Left ventricle myocardium inferior (tissue), 1 donor: ENCODE results near the gene CISH. TPM values are rescaled to one million over a fixed set of nuclear protein-coding genes. Genes with fewer than 3 reads are reported as not detected.

Source experiments
- DNase-seq: peaks from one replicate; pipeline ENCODE4 v3.0.0-alpha.2; 2020
- H3K27ac ChIP-seq: fragments of 200-600 bp; replicated peaks from 2 replicates; pipeline ENCODE4 v1.8.0; 2021
- H3K27me3 ChIP-seq: fragments of 200-600 bp; 2 replicates; pipeline ENCODE4 v1.8.0; 2021; ENCODE audit warnings: low read depth
- H3K36me3 ChIP-seq: fragments of 200-600 bp; 2 replicates; pipeline ENCODE4 v1.8.0; 2021
- H3K4me1 ChIP-seq: fragments of 200-600 bp; 2 replicates; pipeline ENCODE4 v1.8.0; 2021
- H3K4me3 ChIP-seq: fragments of 200-600 bp; 2 replicates; pipeline ENCODE4 v1.8.0; 2021; ENCODE audit warnings: mild to moderate bottlenecking, moderate library complexity
- H3K9me3 ChIP-seq: fragments of 200-600 bp; replicated peaks from 2 replicates; pipeline ENCODE4 v1.8.0; 2021
- intact Hi-C: fragments of 100-400 bp; cut with micrococcal nuclease; formaldehyde crosslinking; loops from one replicate; pipeline ENCODE4 v1.11.0; 2022
- total RNA-seq: library from RNA; stranded (reverse); fragmentation: NEBNext Ultra II Directional; extraction: Animal tissue kit (Norgen Biotek cat#: 25700); gene quantifications from one replicate; pipeline ENCODE4 v1.2.1, GENCODE V29; 2021
- TF ChIP-seq, protein P1 (sequence below): fragments of 200-600 bp; IDR thresholded peaks from 2 replicates; pipeline ENCODE4 v1.8.0; 2021; ENCODE audit warnings: antibody characterized with exemption, mild to moderate bottlenecking, borderline replicate concordance
- donor health status: DM: no; HTN: yes; CAD: no; lungs with severe emphysema.

Gene CISH
- total RNA-seq, 1 donor from 2014 or later, result 16.6 TPM

DNA sequence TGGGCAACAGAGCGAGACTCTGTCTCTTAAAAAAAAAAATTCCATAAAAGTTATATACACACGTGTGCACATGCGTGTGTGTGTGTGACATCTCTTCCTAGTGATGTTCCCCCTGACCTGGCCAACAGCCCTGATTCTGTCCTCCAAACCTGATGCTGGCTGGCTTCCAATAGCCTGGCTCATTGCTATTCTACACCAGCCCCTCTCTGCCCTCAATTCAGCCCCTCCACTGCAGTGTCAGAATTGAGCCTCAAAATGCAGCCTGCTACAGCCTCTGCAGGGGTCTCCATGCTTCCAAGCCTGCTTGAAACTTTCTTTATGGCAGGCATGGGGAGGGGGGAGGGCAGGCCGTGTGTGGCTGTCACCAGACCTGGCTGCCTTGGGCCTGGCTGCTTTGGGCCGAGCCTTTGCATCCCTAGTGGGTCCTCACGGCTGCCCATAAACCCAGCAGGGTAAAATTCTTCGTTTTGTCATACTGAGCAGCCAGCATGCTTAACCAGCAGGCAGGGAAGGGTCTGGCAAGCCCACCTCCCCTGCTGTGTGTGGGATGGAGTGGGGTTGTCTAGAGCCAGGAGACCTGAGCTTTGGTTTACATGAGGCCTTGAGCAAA lies 40.5 kb upstream of the CISH start:
- no peak for DNase-seq
- intact Hi-C loops, result no loop called here
- peaks cover 14% of the 10 kb centered on the region for H3K36me3 ChIP-seq
- H3K4me3 ChIP-seq, result no peak overlapping the region
- peak overlapping the region; percentile 90 for H3K27ac ChIP-seq
- TF ChIP-seq, protein P1, sequence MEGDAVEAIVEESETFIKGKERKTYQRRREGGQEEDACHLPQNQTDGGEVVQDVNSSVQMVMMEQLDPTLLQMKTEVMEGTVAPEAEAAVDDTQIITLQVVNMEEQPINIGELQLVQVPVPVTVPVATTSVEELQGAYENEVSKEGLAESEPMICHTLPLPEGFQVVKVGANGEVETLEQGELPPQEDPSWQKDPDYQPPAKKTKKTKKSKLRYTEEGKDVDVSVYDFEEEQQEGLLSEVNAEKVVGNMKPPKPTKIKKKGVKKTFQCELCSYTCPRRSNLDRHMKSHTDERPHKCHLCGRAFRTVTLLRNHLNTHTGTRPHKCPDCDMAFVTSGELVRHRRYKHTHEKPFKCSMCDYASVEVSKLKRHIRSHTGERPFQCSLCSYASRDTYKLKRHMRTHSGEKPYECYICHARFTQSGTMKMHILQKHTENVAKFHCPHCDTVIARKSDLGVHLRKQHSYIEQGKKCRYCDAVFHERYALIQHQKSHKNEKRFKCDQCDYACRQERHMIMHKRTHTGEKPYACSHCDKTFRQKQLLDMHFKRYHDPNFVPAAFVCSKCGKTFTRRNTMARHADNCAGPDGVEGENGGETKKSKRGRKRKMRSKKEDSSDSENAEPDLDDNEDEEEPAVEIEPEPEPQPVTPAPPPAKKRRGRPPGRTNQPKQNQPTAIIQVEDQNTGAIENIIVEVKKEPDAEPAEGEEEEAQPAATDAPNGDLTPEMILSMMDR, result no peak
- peaks cover 55% of the 10 kb centered on the region for H3K4me1 ChIP-seq
- no peaks in the 10 kb centered on the region for H3K27me3 ChIP-seq
- no peaks in the 10 kb centered on the region for H3K9me3 ChIP-seq

DNA sequence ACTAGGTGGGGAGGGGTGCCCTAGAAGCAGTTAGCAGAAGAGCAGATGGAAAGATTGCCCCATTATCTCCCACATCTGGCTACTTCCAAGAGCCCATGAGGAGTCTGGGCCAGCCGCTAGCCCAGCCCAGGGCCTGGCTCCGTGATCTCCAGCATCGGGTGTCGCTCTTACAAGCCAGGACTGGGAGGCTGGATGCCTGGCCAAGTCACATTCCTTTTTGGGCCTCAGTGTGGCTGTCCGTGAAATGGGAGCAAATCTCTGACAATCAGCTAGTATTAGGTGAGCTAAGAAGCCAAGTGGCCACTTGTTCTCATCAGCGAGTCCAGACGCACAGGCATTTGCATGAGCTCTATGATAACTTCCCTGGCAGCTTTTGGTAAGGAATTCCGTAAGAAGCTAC lies 39.9 kb upstream of the CISH start:
- H3K9me3 ChIP-seq, result no peaks in the 10 kb centered on the region
- peak overlapping the region; percentile 90 for H3K27ac ChIP-seq
- H3K4me1 ChIP-seq, result peaks cover 61% of the 10 kb centered on the region
- intact Hi-C loops, result no loop called here
- H3K36me3 ChIP-seq, result peaks cover 20% of the 10 kb centered on the region
- H3K4me3 ChIP-seq, result no peak overlapping the region
- TF ChIP-seq, protein P1, result no peak
- DNase-seq, result no peak
- H3K27me3 ChIP-seq, result no peaks in the 10 kb centered on the region

- H3K36me3 ChIP-seq, result peaks cover 33% of the 10 kb centered on the region
- H3K4me1 ChIP-seq, result peaks cover 72% of the 10 kb centered on the region
- TF ChIP-seq, protein P1, result no peak
- DNase-seq, result no peak
- intact Hi-C loops, result no loop called here
- H3K4me3 ChIP-seq, result peak overlapping the region; percentile 36
- peak overlapping the region; percentile 90 for H3K27ac ChIP-seq
- H3K27me3 ChIP-seq, result no peaks in the 10 kb centered on the region
- H3K9me3 ChIP-seq, result no peaks in the 10 kb centered on the region
Observed at GRCh38 chr3:50650018-50650417, 38.4 kb upstream of the CISH start.

DNA sequence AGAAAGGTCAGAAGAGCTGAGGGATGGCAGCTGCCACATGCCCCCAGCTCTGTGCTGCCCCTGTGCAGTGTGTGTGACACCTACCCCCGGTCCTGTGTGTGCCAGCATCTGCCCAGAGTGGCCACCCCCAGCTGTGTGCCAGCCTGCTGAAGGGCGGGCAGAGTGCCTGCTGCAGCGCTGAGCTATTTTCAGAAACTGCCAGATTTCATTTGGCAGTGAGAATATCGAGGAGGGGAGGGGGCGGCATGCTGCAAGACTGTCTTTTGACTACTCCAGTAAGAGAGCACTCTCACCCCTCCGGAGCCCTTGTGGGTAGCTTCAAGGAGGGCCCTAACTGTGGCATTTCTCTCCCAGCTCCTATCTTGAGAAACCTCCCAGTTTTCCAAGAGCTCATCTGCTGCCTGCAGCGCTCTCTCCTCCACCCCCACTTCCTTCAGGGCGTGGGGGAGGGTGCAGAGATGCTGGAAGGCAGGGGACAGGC lies 37.9 kb upstream of the CISH start:
- Histone ChIP-seq H3K36me3 (peaks cover 33% of the 10 kb centered on the region), H3K27me3 (no peaks in the 10 kb centered on the region), H3K4me1 (peaks cover 78% of the 10 kb centered on the region), H3K27ac (peak overlapping the region; percentile 90), H3K4me3 (peak overlapping the region; percentile 36), H3K9me3 (no peaks in the 10 kb centered on the region)
- TF ChIP-seq, protein P1, result no peak
- intact Hi-C loops, result no loop called here
- DNase-seq, result peak; percentile 79

- intact Hi-C loops, result no loop called here
- Histone ChIP-seq H3K27me3 (no peaks in the 10 kb centered on the region), H3K36me3 (peaks cover 34% of the 10 kb centered on the region), H3K4me3 (no peak overlapping the region), H3K9me3 (no peaks in the 10 kb centered on the region), H3K4me1 (peaks cover 83% of the 10 kb centered on the region), H3K27ac (peak overlapping the region; percentile 90)
- TF ChIP-seq, protein P1, result no peak
- peak; percentile 35 for DNase-seq
Observed at GRCh38 chr3:50648944-50649343, 37.4 kb upstream of the CISH start.
